Epithelial cell of proximal tubule (primary cell): ENCODE results near the gene GDPD5. TPM values are rescaled to one million over a fixed set of nuclear protein-coding genes. Genes with fewer than 3 reads are reported as not detected.

Source experiments
- DNase-seq: peaks from one replicate; pipeline ENCODE4 v3.0.0-alpha.2; 2011; ENCODE audit warnings: low read depth
- H3K4me3 ChIP-seq: 2 replicates; pipeline ENCODE4 v1.5.1; 2011; ENCODE audit warnings: low read depth, mild to moderate bottlenecking, low read length
- total RNA-seq: library from RNA; depleted of rRNA; stranded (reverse); fragments of >200 nt; gene quantifications from 2 replicates; pipeline ENCODE4 v1.2.3, GENCODE V29; 2015
- TF ChIP-seq, protein P1 (sequence below): conservative IDR thresholded peaks from 2 replicates; pipeline ENCODE4 v1.5.1; 2012; ENCODE audit warnings: low read depth, mild to moderate bottlenecking, low read length

Gene GDPD5
- total RNA-seq, 1 donor from 2014 or later, result 17.4 TPM

DNA sequence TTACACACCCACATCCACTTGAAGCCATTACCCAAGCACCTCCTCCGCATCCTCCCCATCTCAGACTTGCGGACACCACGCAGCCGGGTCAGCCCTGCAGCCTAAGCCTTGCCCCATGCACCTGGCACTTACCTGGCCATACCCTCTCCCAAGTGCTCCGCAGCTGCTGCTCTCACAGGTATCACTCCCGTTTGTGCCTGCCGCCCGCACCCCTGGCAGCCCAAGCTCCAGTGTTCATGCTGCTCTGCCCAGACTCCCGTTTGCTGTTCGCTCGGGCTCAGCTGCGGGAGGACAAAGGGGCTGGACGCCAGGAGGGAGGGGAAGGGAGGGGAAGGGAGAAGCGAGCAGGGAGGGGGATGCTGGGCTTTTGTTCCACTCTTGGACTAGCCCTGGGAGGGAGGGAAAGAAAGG, 92.8 kb downstream of the GDPD5 start, which contains the start of gene KLHL35:
TSS of gene KLHL35 (minus strand) at position 293 of the 411 bp plus-strand sequence. CDS start 2,574 bp downstream, outside the sequence.
- DNase-seq, result no peak
- TF ChIP-seq, protein P1, sequence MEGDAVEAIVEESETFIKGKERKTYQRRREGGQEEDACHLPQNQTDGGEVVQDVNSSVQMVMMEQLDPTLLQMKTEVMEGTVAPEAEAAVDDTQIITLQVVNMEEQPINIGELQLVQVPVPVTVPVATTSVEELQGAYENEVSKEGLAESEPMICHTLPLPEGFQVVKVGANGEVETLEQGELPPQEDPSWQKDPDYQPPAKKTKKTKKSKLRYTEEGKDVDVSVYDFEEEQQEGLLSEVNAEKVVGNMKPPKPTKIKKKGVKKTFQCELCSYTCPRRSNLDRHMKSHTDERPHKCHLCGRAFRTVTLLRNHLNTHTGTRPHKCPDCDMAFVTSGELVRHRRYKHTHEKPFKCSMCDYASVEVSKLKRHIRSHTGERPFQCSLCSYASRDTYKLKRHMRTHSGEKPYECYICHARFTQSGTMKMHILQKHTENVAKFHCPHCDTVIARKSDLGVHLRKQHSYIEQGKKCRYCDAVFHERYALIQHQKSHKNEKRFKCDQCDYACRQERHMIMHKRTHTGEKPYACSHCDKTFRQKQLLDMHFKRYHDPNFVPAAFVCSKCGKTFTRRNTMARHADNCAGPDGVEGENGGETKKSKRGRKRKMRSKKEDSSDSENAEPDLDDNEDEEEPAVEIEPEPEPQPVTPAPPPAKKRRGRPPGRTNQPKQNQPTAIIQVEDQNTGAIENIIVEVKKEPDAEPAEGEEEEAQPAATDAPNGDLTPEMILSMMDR, result no peak
- H3K4me3 ChIP-seq, result no peak within 1 kb of the TSS

GRCh38 chr11:75431533-75432525, 93.9 kb downstream of the GDPD5 start:
- DNase-seq, result no peak
- TF ChIP-seq, protein P1, result peak; percentile 11

DNA sequence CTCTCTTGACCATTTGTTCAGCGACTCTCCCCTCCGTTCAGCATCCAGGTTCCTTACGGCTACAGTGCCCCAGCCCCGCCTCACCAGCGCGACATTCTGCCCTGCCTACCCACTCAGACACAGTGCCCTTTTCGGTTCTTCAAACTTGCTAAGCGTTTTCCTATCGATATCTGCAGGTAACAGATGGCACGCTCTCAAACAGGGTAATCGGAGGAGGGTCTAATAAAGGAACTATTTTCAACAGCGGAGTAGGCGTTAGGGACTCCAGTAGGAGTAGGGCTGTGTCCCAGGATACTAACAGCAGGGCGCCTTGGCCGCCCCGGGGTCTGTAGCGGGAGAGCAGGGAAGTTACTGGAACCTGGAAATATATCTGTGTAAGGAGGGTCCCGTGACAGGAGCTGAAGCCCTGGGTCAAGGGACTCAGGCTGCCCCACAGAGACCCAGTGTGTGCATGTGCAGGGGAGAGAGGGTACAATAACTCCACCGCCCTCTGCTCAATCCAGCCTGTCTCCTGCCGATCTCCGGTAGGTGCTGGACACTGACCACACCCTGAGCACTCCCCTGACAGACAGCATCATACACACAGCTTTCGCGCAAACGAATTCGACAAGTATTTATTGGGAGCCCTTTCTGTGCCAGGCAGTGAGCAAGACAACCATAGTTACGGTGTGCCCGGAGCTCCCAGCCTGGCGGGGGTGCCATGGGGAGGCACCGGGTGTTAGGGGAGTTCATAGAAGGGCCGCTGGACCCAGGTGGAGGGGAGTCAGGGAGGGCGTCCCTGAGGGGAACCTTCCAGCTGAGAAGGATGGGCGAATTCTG, 94.8 kb downstream of the GDPD5 start:
- TF ChIP-seq, protein P1, result no peak
- DNase-seq, result no peak
- peak overlapping the region; percentile 37 for H3K4me3 ChIP-seq

More at GRCh38 chr11:75431533-75432525, 93.9 kb downstream of the GDPD5 start:
- no peak overlapping the region for H3K4me3 ChIP-seq

DNA sequence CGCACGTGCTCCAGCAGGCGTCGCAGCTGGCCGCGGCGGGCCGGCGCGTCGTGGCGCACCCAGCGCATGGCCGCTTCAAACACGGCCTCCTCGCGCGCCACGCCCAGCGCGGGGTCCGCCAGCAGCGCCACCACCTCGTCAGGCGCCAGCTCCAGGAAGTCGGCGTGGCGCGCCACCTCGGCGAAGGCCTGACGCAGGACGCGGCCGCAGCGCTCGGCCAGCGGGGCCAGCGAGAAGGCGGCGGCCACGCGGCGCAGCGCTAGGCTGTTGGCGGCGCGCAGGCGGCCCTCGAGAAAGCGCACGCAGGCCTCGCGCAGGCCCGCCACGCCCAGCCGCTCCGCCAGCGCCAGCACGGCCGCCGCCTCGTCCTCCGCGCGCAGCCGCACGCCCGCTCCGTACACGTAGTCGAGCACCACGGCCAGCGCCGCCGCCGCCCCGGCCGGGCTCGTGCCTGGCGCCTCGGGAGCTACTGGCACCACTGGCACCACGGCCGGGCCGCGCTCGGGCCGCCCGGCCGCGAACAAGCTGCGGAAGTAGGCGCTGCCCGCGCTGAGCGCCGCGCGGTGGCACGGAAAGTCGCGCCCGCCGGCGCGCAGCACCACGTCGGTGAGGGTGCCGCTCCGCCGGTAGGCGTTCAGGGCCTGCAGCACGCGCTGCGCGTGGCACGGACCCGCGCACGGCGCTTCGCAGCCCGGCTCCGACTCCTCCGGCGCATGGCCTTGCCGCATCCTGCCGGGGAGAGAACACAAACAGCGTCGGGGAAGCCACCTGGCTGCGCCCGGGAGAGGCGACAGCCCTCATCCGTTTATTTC, 95.6 kb downstream of the GDPD5 start:
- TF ChIP-seq, protein P1, result no peak
- DNase-seq, result no peak
- H3K4me3 ChIP-seq, result peak overlapping the region; percentile 37

GRCh38 chr11:75429641-75429901, 96.2 kb downstream of the GDPD5 start:
- no peak for DNase-seq
- H3K4me3 ChIP-seq, result peak overlapping the region; percentile 2
- TF ChIP-seq, protein P1, result no peak

DNA sequence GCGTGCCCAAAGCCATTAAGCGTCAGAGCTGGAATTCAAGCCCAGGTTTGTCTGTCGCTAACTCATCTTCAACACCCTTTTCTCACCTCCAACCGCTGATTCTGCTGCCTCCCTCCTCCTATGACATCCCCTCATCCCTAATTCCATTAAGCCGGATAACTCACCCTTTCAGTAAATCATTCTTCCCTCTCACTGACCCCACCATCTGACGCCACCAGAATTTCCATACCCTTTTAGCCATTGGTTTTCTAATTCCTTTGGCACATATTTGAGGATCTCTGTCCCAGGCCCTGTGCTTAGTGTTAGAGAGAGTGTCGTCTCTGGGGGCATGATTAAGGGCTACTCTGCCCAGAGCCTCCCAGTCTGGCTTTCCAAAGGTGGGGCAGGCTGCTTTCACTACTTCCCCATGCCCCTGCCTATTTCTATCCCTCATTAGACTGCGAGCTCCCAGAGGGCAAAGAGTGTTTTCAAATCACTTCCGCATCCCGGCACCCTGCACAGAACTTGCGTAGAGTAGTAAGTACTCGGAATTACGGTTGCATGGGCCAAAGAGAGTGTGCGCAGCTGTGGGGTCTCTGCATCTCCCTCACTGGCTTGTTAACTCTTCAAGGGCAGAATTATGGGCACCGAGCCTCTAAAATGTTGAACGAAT, 96.6 kb downstream of the GDPD5 start:
- TF ChIP-seq, protein P1, result no peak
- DNase-seq, result no peak
- peak overlapping the region; percentile 2 for H3K4me3 ChIP-seq
